GM18505 (cell line): ENCODE results near the gene KCNK10.

Experiments used
- ATAC-seq: cut with Tn5 transposase; IDR thresholded peaks from one replicate; pipeline ENCODE4 v1.9.1; 2021; ENCODE audit not compliant: unreplicated experiment
- POLR2A ChIP-seq: IDR thresholded peaks from 4 replicates; pipeline ENCODE4 v1.6.1; 2011; ENCODE audit warnings: borderline replicate concordance; ENCODE audit not compliant: insufficient read depth, insufficient read length; ENCODE audit errors: extremely low read depth

Gene KCNK10

GRCh38 chr14:88212691-88213090 is 110.4 kb downstream of the KCNK10 start:
- no peak for ATAC-seq
- no peak for TF ChIP-seq POLR2A

DNA sequence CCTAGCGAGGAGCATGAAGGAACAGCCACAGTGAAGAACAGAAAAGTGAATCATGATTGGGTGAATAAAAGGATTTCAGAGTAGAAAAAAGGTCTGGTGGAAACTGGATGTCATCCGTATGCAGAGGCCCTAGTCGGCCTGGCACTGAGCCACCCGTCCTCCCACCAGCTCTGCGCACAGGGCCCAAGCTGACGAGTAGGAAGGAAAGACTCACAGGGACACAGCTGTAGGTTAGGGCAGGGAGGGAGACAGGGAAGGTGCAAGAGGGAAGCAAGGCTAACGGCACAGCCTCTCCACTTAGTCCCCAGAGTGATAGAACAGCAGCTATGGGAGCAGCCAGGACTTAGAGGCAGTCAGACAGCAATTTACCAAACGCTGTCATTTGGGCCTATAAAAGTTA is 112.6 kb downstream of the KCNK10 start:
- no peak for TF ChIP-seq POLR2A
- ATAC-seq: no peak

DNA sequence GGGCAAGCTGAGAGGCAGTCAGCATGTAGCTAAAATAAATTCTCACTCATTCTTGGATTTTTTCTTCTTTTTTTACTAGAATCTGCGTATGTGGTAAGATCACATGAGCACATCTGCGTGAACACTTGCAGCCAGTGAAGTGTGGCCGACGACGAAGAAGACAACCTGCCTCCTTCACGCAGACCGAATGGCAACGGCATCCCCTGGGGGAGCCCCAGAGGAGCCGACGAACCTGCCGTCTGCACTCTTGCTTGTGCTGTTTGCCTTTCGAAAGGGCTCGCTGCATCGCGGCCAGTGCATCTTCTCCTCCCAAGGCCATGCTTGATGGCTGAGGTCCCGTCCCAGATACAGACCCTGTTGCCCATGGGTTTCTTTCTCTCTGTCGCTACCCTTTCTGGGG is 113.8 kb downstream of the KCNK10 start:
- peak; percentile 83 for ATAC-seq
- TF ChIP-seq POLR2A: peak; percentile 25

- no peak for TF ChIP-seq POLR2A
- peak; percentile 38 for ATAC-seq
These were observed 114.2 kb downstream of the KCNK10 start for GRCh38 chr14:88208858-88209257.

DNA sequence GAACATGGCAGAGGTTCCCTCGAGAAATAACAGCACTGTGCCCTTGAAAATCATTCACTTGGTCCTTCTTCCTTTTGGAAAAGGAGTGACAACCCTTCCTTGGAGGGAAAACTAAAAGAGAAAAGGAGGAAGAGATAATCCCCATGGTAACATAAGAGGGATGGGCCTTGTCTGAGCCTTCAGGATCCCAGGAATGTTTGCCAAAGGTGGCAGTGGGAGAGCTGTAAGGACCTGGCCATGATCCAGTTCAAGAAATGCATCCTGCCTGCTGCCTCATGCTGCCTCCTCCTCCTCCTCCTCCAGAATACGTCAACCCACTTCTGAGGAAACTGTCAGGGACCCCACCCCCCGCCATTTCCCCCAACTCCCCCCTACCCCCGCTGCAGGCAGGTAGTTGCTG is 118.8 kb downstream of the KCNK10 start:
- ATAC-seq: no peak
- no peak for TF ChIP-seq POLR2A

DNA sequence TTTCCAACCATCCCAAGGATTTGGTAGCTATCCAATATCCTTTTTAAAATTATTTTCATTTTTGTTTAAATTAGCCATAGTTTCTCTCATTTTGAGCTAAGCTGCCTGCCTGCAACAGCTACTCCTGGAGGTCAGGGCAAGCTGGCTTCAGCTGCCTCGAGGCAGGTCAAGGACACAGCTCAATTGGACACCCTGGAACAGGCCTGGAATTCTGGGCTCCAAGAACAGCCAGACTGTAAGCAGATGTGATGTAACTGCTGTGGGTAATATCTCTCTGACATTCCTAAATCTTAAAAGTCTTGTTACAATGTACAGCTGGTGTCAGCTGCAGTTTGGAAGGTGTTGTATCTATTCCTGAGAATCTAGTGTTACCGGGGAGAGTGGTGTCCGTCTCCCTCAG is 119.8 kb downstream of the KCNK10 start:
- TF ChIP-seq POLR2A: no peak
- no peak for ATAC-seq

- ATAC-seq: no peak
These were observed 120.8 kb downstream of the KCNK10 start for GRCh38 chr14:88202286-88202685.

DNA sequence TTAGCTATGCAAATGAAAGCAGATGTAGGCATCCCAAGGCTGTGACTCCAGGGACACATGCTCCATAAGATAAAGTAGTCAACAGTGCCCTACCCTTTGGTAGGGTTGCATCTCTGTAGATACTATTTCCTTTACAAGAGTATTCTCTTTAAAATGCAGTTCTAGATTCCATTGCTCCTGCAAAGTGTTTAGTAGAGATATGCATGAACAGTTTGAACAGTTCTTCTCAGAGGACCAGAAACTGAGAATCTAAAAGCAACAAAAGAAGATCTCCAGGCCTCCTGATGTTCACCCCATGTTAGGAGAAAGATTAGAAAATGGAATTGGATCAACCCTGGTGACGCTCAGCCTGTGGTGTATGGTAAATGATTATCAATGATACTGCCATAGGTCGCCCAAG is 121.2 kb downstream of the KCNK10 start:
- no peak for ATAC-seq
- no peak for TF ChIP-seq POLR2A

More at GRCh38 chr14:88202286-88202685, 120.8 kb downstream of the KCNK10 start:
- TF ChIP-seq POLR2A: no peak

DNA sequence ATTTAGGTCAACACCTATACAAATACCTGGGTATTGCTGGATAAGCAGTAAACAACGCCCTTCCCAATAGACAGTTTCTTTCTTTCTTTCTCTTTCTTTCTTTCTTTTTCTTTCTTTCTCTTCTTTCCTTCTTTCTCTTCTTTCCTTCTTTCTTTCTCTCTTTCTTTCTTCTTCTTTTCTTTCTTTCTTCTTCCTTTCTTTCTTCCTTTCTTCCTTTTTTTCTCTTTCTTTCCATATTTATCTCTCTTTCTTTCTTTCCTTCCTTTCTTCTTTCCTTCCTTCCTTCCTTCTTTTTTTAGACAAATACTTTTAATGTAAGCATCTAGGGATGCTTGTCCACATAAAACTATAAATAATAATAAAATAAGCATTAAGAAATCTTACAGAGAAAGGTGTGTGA is 123.2 kb downstream of the KCNK10 start:
- TF ChIP-seq POLR2A: no peak
- no peak for ATAC-seq

DNA sequence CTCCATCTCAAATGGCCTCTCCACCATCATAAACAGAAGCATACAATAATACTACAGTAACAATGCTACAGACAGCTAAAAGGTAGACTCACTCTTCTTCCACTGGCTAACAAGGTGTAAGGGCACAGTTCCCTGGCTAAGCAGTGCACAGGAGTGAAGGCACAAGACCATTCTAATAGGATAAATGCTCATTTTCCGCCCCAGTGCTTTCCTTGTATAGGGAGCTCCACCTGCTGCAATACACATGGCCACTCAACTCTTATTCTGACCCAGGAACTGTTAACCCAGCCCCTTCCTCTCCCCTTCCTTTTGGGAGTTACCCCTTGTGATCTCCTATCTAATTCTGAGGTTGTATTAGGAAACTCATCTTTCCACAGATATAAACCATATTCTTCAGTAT is 124.6 kb downstream of the KCNK10 start:
- TF ChIP-seq POLR2A: no peak
- ATAC-seq: no peak

GRCh38 chr14:88196925-88197324 is 126.1 kb downstream of the KCNK10 start:
- ATAC-seq: peak; percentile 69
- no peak for TF ChIP-seq POLR2A

DNA sequence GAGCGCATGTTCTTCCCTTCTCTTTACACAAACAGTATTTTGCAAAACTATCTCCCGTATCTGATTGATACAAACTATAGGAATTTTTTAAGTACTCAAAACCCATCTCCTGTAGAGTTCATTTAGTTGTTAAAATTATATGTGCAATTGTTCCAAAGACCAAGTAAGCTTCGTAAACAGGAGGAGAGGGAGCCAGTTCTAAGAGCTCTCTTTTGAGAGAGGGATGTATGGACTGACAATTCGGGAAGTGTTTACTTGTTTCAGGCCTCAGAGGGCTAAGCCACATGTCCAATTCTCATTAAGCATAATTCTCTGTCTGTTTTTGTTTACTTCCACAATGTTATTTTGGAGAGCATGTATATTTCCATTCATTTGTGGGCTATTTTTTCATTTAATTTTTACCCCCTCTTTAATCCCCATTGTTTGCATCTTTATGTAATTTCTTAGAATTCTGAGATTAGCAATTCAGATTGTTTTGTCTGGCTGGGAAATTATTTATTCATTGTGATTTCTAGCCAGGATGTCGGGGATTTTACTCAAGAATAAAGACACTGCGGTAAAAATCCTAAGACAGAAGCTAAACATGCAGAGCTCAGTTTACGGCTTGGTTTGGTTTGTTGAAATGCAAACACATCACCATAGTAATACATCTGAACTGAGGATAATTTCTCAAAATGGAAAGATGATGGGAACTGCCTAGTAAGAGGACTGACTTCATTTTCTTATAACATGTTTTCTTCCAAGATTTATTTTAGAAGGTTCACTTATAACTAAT is 126.8 kb downstream of the KCNK10 start:
- no peak for ATAC-seq
- TF ChIP-seq POLR2A: no peak

DNA sequence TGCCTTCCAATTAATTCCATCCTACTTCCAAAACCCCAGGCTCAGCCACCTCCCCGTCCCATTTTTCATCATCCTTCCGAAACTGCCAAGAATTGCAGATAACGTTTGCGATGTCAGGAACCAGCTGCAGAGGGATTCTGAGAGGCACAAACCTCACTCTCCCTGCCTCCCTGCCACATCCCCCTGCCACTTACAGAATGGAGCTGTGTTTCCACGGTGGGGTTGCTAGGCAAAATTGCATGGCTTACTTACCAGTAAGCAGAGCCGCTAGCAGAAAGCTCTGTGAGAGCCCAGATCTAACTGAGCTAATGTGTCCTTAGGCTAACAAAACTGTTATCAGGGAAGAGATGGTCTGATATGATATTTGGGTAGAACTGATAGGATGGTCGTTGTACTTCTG is 127.4 kb downstream of the KCNK10 start:
- no peak for ATAC-seq
- TF ChIP-seq POLR2A: no peak

DNA sequence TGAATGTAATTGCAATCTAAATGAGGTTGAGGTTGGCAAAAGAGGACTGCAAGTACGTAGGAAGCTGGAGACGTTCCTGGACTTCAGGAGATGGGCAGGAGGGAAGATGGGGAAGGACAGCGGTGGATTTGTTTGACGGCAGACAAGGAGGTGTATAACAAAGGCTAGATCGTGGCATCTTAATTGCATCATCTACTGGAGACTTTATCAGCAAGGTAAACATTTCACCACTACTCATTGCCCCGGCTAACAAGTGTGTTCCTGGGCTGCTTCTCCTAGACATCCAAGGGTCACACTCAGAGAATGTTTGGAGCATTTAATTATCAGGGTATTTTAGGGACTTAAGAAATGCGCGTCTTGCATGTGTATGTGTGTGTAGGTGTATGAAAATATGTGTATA is 128.5 kb downstream of the KCNK10 start:
- TF ChIP-seq POLR2A: no peak
- no peak for ATAC-seq

DNA sequence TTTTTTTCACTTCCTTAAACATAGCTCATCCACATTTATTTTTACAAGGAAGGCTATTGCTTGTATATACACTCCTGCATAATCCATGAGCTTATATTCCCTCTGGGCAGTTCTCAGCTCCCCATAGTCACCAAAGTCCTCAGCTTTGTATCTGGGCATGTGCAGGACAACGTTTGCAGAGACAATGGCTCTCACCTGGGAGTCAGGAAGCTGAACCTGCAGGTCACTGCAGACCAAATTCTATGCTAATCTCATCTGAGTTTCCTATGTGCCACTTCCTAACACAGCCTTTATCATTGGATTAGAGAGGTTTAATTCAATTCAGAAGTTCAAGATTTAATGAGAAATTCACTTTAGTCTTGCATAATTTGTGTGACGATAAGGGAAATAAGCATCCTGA is 131.5 kb downstream of the KCNK10 start:
- ATAC-seq: no peak

More for the DNA sequence above, 131.5 kb downstream of the KCNK10 start:
- TF ChIP-seq POLR2A: no peak
